A172 (cell line): Measurements from ENCODE around the gene MAEA. TPM values are rescaled to one million over a fixed set of nuclear protein-coding genes. Genes with fewer than 3 reads are reported as not detected.
"Not testable (repeated sequence)": the region's sequence is repeated elsewhere in the genome, so short reads cannot be mapped to it uniquely, and the experiment has no call there.

Experiments used
- DNase-seq: peaks from one replicate; pipeline ENCODE4 v3.0.0-alpha.2; 2015; ENCODE audit warnings: low spot score
- total RNA-seq: library from RNA; depleted of rRNA; stranded (reverse); fragments of >200 nt; shearing (Covaris generic); gene quantifications from 2 replicates; pipeline ENCODE4 v1.2.3, GENCODE V29; 2014

The MAEA gene
- total RNA-seq, 1 experiment from 2014 or later, result 100 TPM

- DNase-seq, result no peak
Measured at GRCh38 chr4:1279253-1279652, 10.4 kb upstream of the MAEA start.

GRCh38 chr4:1283711-1284110, 6.0 kb upstream of the MAEA start:
- no peak for DNase-seq

GRCh38 chr4:1285151-1285789, 4.4 kb upstream of the MAEA start:
- DNase-seq, result no peak

- DNase-seq, result no peak
Measured at GRCh38 chr4:1285790-1286553, 3.7 kb upstream of the MAEA start.

GRCh38 chr4:1288786-1289185, 905 bp upstream of the MAEA start:
- DNase-seq, result no peak

- DNase-seq, result no peak
Measured at GRCh38 chr4:1290165-1290977, 680 bp downstream of the MAEA start.

- no peak for DNase-seq
Measured at GRCh38 chr4:1291091-1291490, 1.4 kb downstream of the MAEA start.

GRCh38 chr4:1291996-1292702, 2.5 kb downstream of the MAEA start:
- DNase-seq, result no peak

- DNase-seq, result not testable (repeated sequence)
Measured at GRCh38 chr4:1292703-1293011, 3.0 kb downstream of the MAEA start.

- DNase-seq, result no peak
Measured at GRCh38 chr4:1293531-1293941, 3.8 kb downstream of the MAEA start.

- DNase-seq, result no peak
Measured at GRCh38 chr4:1293991-1294390, 4.3 kb downstream of the MAEA start.

GRCh38 chr4:1294424-1294823, 4.7 kb downstream of the MAEA start:
- DNase-seq, result no peak

GRCh38 chr4:1294891-1295290, 5.2 kb downstream of the MAEA start:
- DNase-seq, result no peak

GRCh38 chr4:1295405-1296055, 5.8 kb downstream of the MAEA start:
- DNase-seq, result no peak

GRCh38 chr4:1296324-1297022, 6.8 kb downstream of the MAEA start:
- DNase-seq, result no peak

- no peak for DNase-seq
Measured at GRCh38 chr4:1297023-1297395, 7.3 kb downstream of the MAEA start.

GRCh38 chr4:1297456-1298325, 8.0 kb downstream of the MAEA start:
- no peak for DNase-seq

- DNase-seq, result no peak
Measured at GRCh38 chr4:1298461-1298860, 8.8 kb downstream of the MAEA start.

- no peak for DNase-seq
Measured at GRCh38 chr4:1299301-1299860, 9.7 kb downstream of the MAEA start.
